ENCODE results near the gene LGALS8. TPM values are rescaled to one million over a fixed set of nuclear protein-coding genes. Genes with fewer than 3 reads are reported as not detected.
"Not testable (repeated sequence)": the region's sequence is repeated elsewhere in the genome, so short reads cannot be mapped to it uniquely, and the experiment has no call there.

Gene LGALS8
- total RNA-seq = 72.3 TPM
- long read RNA-seq, full-length matches to known transcripts = 27 of 56 reads
- long read RNA-seq, partial matches to known transcripts = 10 of 56 reads
- long read RNA-seq, other reads (novel, unspliced or antisense) = 19 of 56 reads

GRCh38 chr1:236523704-236524141 lies at the start of gene LGALS8:
Gene LGALS8, plus strand, starts transcription at chr1:236523982. Its CDS starts 2,089 bp downstream, at chr1:236526071.
- peaks cover 17% of the 10 kb centered on the region for H3K4me1 ChIP-seq
- DNase-seq (peak; percentile 95), ATAC-seq (peak; percentile 98)
- H3K27me3 ChIP-seq (ENCODE audit: low read depth) = no peaks in the 10 kb centered on the region
- TF ChIP-seq, protein P1, sequence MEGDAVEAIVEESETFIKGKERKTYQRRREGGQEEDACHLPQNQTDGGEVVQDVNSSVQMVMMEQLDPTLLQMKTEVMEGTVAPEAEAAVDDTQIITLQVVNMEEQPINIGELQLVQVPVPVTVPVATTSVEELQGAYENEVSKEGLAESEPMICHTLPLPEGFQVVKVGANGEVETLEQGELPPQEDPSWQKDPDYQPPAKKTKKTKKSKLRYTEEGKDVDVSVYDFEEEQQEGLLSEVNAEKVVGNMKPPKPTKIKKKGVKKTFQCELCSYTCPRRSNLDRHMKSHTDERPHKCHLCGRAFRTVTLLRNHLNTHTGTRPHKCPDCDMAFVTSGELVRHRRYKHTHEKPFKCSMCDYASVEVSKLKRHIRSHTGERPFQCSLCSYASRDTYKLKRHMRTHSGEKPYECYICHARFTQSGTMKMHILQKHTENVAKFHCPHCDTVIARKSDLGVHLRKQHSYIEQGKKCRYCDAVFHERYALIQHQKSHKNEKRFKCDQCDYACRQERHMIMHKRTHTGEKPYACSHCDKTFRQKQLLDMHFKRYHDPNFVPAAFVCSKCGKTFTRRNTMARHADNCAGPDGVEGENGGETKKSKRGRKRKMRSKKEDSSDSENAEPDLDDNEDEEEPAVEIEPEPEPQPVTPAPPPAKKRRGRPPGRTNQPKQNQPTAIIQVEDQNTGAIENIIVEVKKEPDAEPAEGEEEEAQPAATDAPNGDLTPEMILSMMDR (IDR thresholded peaks at IDR 0.05) = no peak
- no peaks in the 10 kb centered on the region for H3K9me3 ChIP-seq
- H3K4me3 ChIP-seq = peak within 1 kb of the TSS; percentile 99
- peak within 1 kb of the TSS; percentile 95 for H3K27ac ChIP-seq
- intact Hi-C loops (cut with DNase I) = no loop called here
- peaks cover 26% of the 10 kb centered on the region for H3K36me3 ChIP-seq

DNA sequence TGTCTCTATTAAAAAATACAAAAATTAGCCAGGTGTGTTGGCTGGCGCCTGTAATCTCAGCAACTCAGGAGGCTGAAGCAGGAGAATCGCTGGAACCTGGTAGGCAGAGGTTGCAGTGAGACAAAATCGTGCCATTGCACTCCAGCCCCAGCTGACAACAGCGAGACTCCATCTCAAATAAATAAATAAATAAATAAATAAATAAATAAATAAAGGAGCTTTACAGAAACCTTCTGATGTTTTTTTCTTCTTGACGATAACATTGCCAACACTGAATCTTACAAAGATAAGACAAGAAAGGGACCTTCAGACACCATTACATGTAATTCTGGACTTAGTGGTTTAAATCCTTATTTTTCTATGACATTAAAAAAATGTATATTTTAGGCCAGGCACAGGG lies 47.8 kb upstream of the LGALS8 start:
- no peaks in the 10 kb centered on the region for H3K27me3 ChIP-seq (ENCODE audit: low read depth)
- no peaks in the 10 kb centered on the region for H3K36me3 ChIP-seq
- H3K4me1 ChIP-seq = no peaks in the 10 kb centered on the region
- DNase-seq (no peak), ATAC-seq (no peak)
- H3K4me3 ChIP-seq = no peak overlapping the region
- TF ChIP-seq, protein P1 (IDR thresholded peaks at IDR 0.05) = no peak
- no peak overlapping the region for H3K27ac ChIP-seq
- intact Hi-C loops (cut with DNase I) = no loop called here
- H3K9me3 ChIP-seq = no peaks in the 10 kb centered on the region

- H3K9me3 ChIP-seq = no peaks in the 10 kb centered on the region
- no peaks in the 10 kb centered on the region for H3K27me3 ChIP-seq (ENCODE audit: low read depth)
- no peak overlapping the region for H3K4me3 ChIP-seq
- no peaks in the 10 kb centered on the region for H3K36me3 ChIP-seq
- DNase-seq (no peak), ATAC-seq (no peak)
- no peak overlapping the region for H3K27ac ChIP-seq
- intact Hi-C loops (cut with DNase I) = no loop called here
- H3K4me1 ChIP-seq = no peaks in the 10 kb centered on the region
- TF ChIP-seq, protein P1 (IDR thresholded peaks at IDR 0.05) = no peak
Measured at GRCh38 chr1:236480758-236481436, 42.9 kb upstream of the LGALS8 start.

DNA sequence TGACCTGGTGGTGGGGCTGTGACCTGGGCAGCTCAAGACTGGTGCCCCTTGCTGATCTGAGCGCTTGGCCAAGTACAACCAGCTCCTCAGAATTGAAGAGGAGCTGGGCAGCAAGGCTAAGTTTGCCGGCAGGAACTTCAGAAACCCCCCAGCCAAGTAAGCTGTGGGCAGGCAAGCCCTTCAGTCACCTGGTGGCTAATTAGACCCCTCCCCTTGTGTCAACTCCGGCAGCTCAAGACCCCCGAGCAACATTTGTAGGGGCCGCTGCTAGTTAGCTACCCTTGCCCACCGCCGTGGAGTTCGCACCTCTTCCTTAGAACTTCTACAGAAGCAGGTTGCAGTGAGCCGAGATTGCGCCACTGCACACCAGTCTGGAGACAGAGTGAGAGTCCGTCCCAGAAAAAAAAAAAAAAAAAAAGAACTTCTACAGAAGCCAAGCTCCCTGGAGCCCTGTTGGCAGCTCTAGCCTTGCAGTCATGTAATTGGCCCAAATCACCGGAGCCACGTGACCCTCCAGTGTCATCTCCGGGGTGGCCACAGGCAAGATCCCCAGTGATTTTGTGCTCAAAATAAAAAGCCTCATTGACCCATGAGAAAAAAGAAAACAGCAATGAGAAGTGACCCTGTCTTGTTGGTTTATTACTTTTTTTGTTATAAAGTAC lies 39.3 kb upstream of the LGALS8 start:
- no peak overlapping the region for H3K4me3 ChIP-seq
- H3K36me3 ChIP-seq = no peaks in the 10 kb centered on the region
- intact Hi-C loops (cut with DNase I) = no loop called here
- ATAC-seq (no peak), DNase-seq (no peak)
- H3K9me3 ChIP-seq = no peaks in the 10 kb centered on the region
- no peaks in the 10 kb centered on the region for H3K4me1 ChIP-seq
- no peaks in the 10 kb centered on the region for H3K27me3 ChIP-seq (ENCODE audit: low read depth)
- TF ChIP-seq, protein P1 (IDR thresholded peaks at IDR 0.05) = no peak
- no peak overlapping the region for H3K27ac ChIP-seq

GRCh38 chr1:236486356-236487002 lies 37.3 kb upstream of the LGALS8 start:
- intact Hi-C loops (cut with DNase I) = no loop called here

DNA sequence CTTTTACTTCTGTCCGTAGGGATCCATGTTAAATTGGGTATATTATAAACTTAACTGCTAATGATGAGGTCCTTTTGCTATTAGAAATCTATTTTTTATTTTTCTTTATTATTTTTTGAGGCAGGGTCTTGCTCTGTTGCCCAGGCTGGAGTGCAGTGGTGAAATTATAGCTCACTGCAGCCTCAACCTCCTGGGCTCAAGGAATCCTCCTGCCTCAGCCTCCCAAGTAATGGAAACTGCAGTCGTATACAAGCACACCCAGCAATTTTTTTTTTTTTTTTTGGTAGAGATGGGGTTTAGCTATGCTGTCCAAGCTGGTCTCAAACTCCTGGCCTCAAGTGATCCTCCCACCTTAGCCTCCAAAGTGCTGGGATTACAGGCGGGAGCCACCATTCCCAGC lies 34.6 kb upstream of the LGALS8 start:
- intact Hi-C loops (cut with DNase I); H3K27me3 ChIP-seq (ENCODE audit: low read depth); ATAC-seq; H3K4me1 ChIP-seq; DNase-seq; H3K4me3 ChIP-seq; H3K27ac ChIP-seq; H3K9me3 ChIP-seq; H3K36me3 ChIP-seq: not testable (repeated sequence)

More at GRCh38 chr1:236486356-236487002, 37.3 kb upstream of the LGALS8 start:
- DNase-seq (no peak), ATAC-seq (no peak)
- Histone ChIP-seq H3K9me3 (no peaks in the 10 kb centered on the region), H3K27ac (no peak overlapping the region), H3K36me3 (no peaks in the 10 kb centered on the region), H3K27me3 (ENCODE audit: low read depth) (no peaks in the 10 kb centered on the region), H3K4me3 (no peak overlapping the region), H3K4me1 (no peaks in the 10 kb centered on the region)
- TF ChIP-seq, protein P1 (IDR thresholded peaks at IDR 0.05) = no peak
